ENCODE measurements around the gene ANXA7.

ANXA7 gene

DNA sequence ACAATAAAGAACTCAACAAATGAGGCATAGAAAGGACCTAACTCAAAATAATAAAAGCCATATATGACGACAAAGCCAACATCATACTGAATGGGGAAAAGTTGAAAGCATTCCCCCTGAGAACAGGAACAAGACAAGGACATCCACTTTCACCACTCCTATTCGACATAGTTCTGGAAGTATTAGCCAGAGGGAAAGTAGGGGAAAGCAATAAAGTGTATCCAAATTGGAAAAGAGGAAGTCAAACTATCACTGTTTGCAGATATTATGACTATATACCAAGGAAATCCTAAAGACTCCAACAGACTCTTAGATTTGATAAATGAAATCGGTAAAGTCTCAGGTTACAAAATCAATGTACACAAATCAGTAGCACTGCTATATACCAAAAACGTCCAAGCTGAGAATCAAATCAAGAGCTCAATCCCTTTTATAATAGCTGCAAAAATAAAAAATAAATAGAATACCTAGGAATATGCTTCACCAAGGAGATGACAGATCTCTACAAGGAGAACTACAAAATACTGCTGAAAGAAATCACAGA, 4.8 kb downstream of the ANXA7 start:
- no peak for TF ChIP-seq CTCF (IDR thresholded peaks at IDR 0.05; ENCODE audit: borderline replicate concordance, insufficient read depth, low read depth, low read length)

GRCh38 chr10:73408061-73408460, 5.8 kb downstream of the ANXA7 start:
- H3K4me3 ChIP-seq (ENCODE audit: low read depth, low read length): no peak overlapping the region
- TF ChIP-seq CTCF (IDR thresholded peaks at IDR 0.05; ENCODE audit: borderline replicate concordance, insufficient read depth, low read depth, low read length): no peak

More for the DNA sequence above, 4.8 kb downstream of the ANXA7 start:
- no peak overlapping the region for H3K4me3 ChIP-seq (ENCODE audit: low read depth, low read length)

DNA sequence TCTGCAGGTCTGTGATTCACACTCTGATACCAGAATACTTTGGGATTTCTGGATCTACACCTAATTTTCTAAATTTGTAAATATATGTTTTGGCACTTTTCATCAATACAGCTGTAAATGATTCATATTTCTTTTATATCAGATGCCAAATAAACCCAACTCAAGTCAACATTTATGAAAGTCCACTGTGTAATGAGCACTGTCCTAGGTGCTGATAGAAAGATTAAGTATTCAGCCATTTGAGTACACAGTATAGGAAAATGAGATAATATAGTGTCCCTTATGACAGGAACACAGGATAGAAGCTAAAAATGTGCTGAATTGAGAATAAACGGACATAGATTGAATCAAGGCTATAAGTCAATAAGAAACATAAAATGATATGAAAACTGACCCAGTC, 6.4 kb downstream of the ANXA7 start:
- TF ChIP-seq CTCF (IDR thresholded peaks at IDR 0.05; ENCODE audit: borderline replicate concordance, insufficient read depth, low read depth, low read length): no peak
- no peak overlapping the region for H3K4me3 ChIP-seq (ENCODE audit: low read depth, low read length)

DNA sequence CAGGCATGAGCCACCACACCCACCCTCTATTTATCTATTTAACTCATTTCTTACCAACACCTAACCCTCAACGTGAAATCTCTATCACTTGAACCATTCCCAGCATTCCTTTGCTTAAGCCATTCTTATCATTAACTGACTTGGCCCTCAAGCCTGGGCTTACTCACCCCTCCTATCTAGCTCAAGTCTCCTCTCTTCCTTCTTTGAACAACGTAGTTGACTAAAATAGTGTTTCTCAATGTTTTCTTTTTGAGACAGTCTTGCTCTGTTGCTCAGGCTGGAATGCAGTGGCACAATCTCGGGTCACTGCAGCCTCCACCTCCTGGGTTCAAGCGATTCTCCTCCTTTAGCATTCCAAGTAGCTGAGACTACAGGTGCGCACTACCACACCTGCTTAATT, 7.0 kb downstream of the ANXA7 start:
- TF ChIP-seq CTCF (IDR thresholded peaks at IDR 0.05; ENCODE audit: borderline replicate concordance, insufficient read depth, low read depth, low read length): no peak
- H3K4me3 ChIP-seq (ENCODE audit: low read depth, low read length): no peak overlapping the region

DNA sequence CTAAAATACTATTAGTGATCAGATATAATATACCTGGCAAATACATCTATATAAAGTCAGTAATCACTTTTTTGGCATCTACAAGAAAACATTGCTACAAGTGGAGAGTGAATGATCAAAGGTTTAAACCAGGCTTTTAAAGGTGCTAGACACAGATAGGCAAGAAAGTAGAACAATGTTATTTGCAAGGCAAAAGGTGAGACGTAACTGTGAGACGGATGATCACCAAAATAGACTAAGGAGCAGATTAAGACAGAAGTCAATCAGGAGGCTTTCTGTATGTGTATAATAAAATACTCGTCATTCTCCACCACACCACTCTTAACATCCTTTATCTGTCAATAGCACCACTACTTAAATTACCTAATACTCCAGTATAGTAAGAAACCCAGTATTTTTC, 8.3 kb downstream of the ANXA7 start:
- no peak overlapping the region for H3K4me3 ChIP-seq (ENCODE audit: low read depth, low read length)
- no peak for TF ChIP-seq CTCF (IDR thresholded peaks at IDR 0.05; ENCODE audit: borderline replicate concordance, insufficient read depth, low read depth, low read length)

GRCh38 chr10:73404690-73405089, 9.2 kb downstream of the ANXA7 start:
- no peak for TF ChIP-seq CTCF (IDR thresholded peaks at IDR 0.05; ENCODE audit: borderline replicate concordance, insufficient read depth, low read depth, low read length)

GRCh38 chr10:73401636-73402035, 12.2 kb downstream of the ANXA7 start:
- no peak for TF ChIP-seq CTCF (IDR thresholded peaks at IDR 0.05; ENCODE audit: borderline replicate concordance, insufficient read depth, low read depth, low read length)

More at GRCh38 chr10:73404690-73405089, 9.2 kb downstream of the ANXA7 start:
- H3K4me3 ChIP-seq (ENCODE audit: low read depth, low read length): no peak overlapping the region

More at GRCh38 chr10:73401636-73402035, 12.2 kb downstream of the ANXA7 start:
- H3K4me3 ChIP-seq (ENCODE audit: low read depth, low read length): no peak overlapping the region

All from GM12875 (cell line).